ENCODE results near the gene EBF3. TPM values are rescaled to one million over a fixed set of nuclear protein-coding genes. Genes with fewer than 3 reads are reported as not detected.

EBF3 gene
- total RNA-seq, 4 donors from 2014 or later: 2.5 to 4.9 (median 4.6) TPM

- H3K36me3 ChIP-seq: no peaks in the 10 kb centered on the region
- H3K27ac ChIP-seq: no peak overlapping the region
- H3K4me3 ChIP-seq: no peak overlapping the region
- H3K9me3 ChIP-seq: no peaks in the 10 kb centered on the region
- WGBS, 2 donors (ENCODE audit: low coverage in 1 of 2): 69 to 75% methylated on average over 3 to 4 of the region's 5 CpGs
- TF ChIP-seq POLR2A (IDR thresholded peaks at IDR 0.05) (no peak), POLR2AphosphoS5 (IDR thresholded peaks at IDR 0.05) (no peak), CTCF (IDR thresholded peaks at IDR 0.05) (no peak), EP300 (IDR thresholded peaks at IDR 0.05) (no peak)
- no peaks in the 10 kb centered on the region for H3K4me1 ChIP-seq
- peaks cover 3% of the 10 kb centered on the region for H3K27me3 ChIP-seq
- no peak for ATAC-seq
Measured at GRCh38 chr10:129876838-129877237, 87.2 kb downstream of the EBF3 start.

GRCh38 chr10:129875993-129876726, 87.9 kb downstream of the EBF3 start:
- no peak for TF ChIP-seq POLR2A (IDR thresholded peaks at IDR 0.05)
- no peak for TF ChIP-seq CTCF (IDR thresholded peaks at IDR 0.05)
- TF ChIP-seq POLR2AphosphoS5 (IDR thresholded peaks at IDR 0.05): no peak
- no peak for TF ChIP-seq EP300 (IDR thresholded peaks at IDR 0.05)
- Histone ChIP-seq H3K27ac (no peak overlapping the region), H3K4me1 (peaks cover 0 to 6% (median 0%) of the 10 kb centered on the region in 3 donors), H3K36me3 (no peaks in the 10 kb centered on the region), H3K27me3 (peaks cover 3% of the 10 kb centered on the region), H3K9me3 (no peaks in the 10 kb centered on the region), H3K4me3 (no peak overlapping the region)
- 77 to 82% methylated on average over 7 to 10 of the region's 11 CpGs for WGBS, 2 donors (ENCODE audit: low coverage in 1 of 2)
- ATAC-seq: no peak

GRCh38 chr10:129873351-129873750, 90.7 kb downstream of the EBF3 start:
- 86 to 92% methylated on average over 5 to 13 of the region's 16 CpGs for WGBS, 2 donors (ENCODE audit: low coverage in 1 of 2)
- peaks cover 0 to 11% (median 0%) of the 10 kb centered on the region in 3 donors for H3K4me1 ChIP-seq
- H3K4me3 ChIP-seq: no peak overlapping the region
- H3K27me3 ChIP-seq: peaks cover 3% of the 10 kb centered on the region
- TF ChIP-seq POLR2A (IDR thresholded peaks at IDR 0.05): no peak
- no peak for TF ChIP-seq CTCF (IDR thresholded peaks at IDR 0.05)
- no peak for TF ChIP-seq POLR2AphosphoS5 (IDR thresholded peaks at IDR 0.05)
- no peak for TF ChIP-seq EP300 (IDR thresholded peaks at IDR 0.05)
- no peak overlapping the region for H3K27ac ChIP-seq
- no peaks in the 10 kb centered on the region for H3K36me3 ChIP-seq
- H3K9me3 ChIP-seq: no peaks in the 10 kb centered on the region
- no peak for ATAC-seq

GRCh38 chr10:129871966-129872365, 92.1 kb downstream of the EBF3 start:
- Histone ChIP-seq H3K4me3 (no peak overlapping the region), H3K4me1 (peaks cover 0 to 11% (median 0%) of the 10 kb centered on the region in 3 donors), H3K36me3 (peaks cover 0 to 9% of the 10 kb centered on the region in 2 donors), H3K9me3 (no peaks in the 10 kb centered on the region), H3K27ac (no peak overlapping the region), H3K27me3 (peaks cover 3% of the 10 kb centered on the region)
- TF ChIP-seq POLR2A (IDR thresholded peaks at IDR 0.05) (no peak), CTCF (IDR thresholded peaks at IDR 0.05) (no peak), POLR2AphosphoS5 (IDR thresholded peaks at IDR 0.05) (no peak), EP300 (IDR thresholded peaks at IDR 0.05) (no peak)
- 86 to 97% methylated on average over 8 of the region's 8 CpGs for WGBS, 2 donors (ENCODE audit: low coverage in 1 of 2)
- no peak for ATAC-seq
